HepG2 (cell line): ENCODE data around the gene ESYT1.

Source experiments
- ATF1 ChIP-seq: IDR thresholded peaks from 2 replicates; pipeline ENCODE4 v1.6.1; 2016; ENCODE audit warnings: mild to moderate bottlenecking, control low read depth
- EZH2 ChIP-seq: conservative IDR thresholded peaks from 2 replicates; pipeline ENCODE4 v1.6.1; 2012; ENCODE audit warnings: mild to moderate bottlenecking, low read depth, low read length, moderate library complexity
- FOXA3 ChIP-seq: IDR thresholded peaks from 2 replicates; pipeline ENCODE4 v1.6.1; 2016; ENCODE audit warnings: missing genetic modification reagents, missing compliant biosample characterization
- KMT2B ChIP-seq: IDR thresholded peaks from 2 replicates; pipeline ENCODE4 v1.6.1; 2016; ENCODE audit warnings: missing genetic modification reagents, missing compliant biosample characterization
- MAZ ChIP-seq, 2 experiments: sonication (generic) in 1 of 2; formaldehyde crosslinking in 1 of 2; IDR thresholded peaks; 2 replicates each; pipeline versions ENCODE4 v1.5.0 to v1.6.1; 2012 to 2020; ENCODE audit warnings: low read depth in 2 of 2, mild to moderate bottlenecking in 2 of 2, borderline replicate concordance in 1 of 2, improper control_type of control experiment in 1 of 2, low read length in 1 of 2, missing genetic modification reagents in 1 of 2, moderate library complexity in 1 of 2
- MXI1 ChIP-seq: IDR thresholded peaks from 3 replicates; pipeline ENCODE4 v1.6.1; 2012; ENCODE audit warnings: low read depth, low read length, inconsistent platforms, borderline replicate concordance
- NR3C1 ChIP-seq: sonication (generic); formaldehyde crosslinking; IDR thresholded peaks from 2 replicates; pipeline ENCODE4 v1.4.0; 2020; ENCODE audit warnings: missing genetic modification reagents
- POLR2A ChIP-seq, 2 experiments: IDR thresholded peaks; 2 replicates each; pipeline ENCODE4 v1.6.1; 2011; ENCODE audit warnings: low read depth in 2 of 2, low read length in 2 of 2, mild to moderate bottlenecking in 1 of 2, moderate library complexity in 1 of 2; ENCODE audit not compliant: insufficient read depth in 1 of 2
- TF ChIP-seq, protein P1 (sequence below): sonication (generic); formaldehyde crosslinking; IDR thresholded peaks from 2 replicates; pipeline ENCODE4 v1.5.0; 2020; ENCODE audit warnings: mild to moderate bottlenecking, missing genetic modification reagents, moderate library complexity

DNA sequence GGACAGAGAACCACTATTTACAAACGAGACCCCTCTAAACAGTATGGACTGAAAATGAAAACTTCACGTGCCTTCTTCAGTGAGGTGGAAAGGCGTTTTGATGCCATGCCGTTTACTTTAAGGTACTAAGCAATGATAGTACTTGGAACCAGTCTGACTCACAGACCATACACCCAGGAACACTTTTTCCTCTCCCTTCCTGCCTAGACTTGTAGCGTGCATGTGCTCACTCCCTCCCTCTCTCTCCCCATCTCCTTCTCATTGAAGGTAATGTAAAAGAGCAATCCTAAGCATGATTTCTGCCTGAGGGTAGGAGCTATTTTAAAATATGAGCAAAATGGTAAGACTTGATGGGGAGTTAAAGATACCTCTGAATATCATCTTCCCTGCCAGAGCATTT lies 17.5 kb upstream of the ESYT1 start:
- TF ChIP-seq KMT2B (CRISPR knock-in tag) (no peak), FOXA3 (CRISPR knock-in tag) (no peak), POLR2A (IDR thresholded peaks at IDR 0.05; ENCODE audit: insufficient read depth in 1 of 2, low read depth in 2 of 2, low read length in 2 of 2) (no peak), NR3C1 (CRISPR knock-in tag) (no peak), EZH2 (no peak), MAZ (IDR thresholded peaks at IDR 0.05; ENCODE audit: borderline replicate concordance, low read depth, low read length) (no peak), MAZ (CRISPR knock-in tag; IDR thresholded peaks at IDR 0.05; ENCODE audit: low read depth) (no peak), MXI1 (no peak), ATF1 (no peak)
- TF ChIP-seq, protein P1, sequence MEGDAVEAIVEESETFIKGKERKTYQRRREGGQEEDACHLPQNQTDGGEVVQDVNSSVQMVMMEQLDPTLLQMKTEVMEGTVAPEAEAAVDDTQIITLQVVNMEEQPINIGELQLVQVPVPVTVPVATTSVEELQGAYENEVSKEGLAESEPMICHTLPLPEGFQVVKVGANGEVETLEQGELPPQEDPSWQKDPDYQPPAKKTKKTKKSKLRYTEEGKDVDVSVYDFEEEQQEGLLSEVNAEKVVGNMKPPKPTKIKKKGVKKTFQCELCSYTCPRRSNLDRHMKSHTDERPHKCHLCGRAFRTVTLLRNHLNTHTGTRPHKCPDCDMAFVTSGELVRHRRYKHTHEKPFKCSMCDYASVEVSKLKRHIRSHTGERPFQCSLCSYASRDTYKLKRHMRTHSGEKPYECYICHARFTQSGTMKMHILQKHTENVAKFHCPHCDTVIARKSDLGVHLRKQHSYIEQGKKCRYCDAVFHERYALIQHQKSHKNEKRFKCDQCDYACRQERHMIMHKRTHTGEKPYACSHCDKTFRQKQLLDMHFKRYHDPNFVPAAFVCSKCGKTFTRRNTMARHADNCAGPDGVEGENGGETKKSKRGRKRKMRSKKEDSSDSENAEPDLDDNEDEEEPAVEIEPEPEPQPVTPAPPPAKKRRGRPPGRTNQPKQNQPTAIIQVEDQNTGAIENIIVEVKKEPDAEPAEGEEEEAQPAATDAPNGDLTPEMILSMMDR (CRISPR knock-in tag), result no peak
